Skeletal muscle satellite cell (primary cell): ENCODE results near the gene LRRC36.
A peak's percentile ranks its signal among the peaks of the same experiment; 100 is the strongest.

Experiments
- H3K27me3 ChIP-seq: 2 replicates; pipeline ENCODE4 v1.7.0; 2013; ENCODE audit warnings: low read length; ENCODE audit not compliant: control insufficient read depth, insufficient read depth
- H3K36me3 ChIP-seq: 2 replicates; pipeline ENCODE4 v1.7.0; 2013; ENCODE audit warnings: mild to moderate bottlenecking, control low read depth, low read length; ENCODE audit not compliant: insufficient read depth
- H3K4me1 ChIP-seq: 2 replicates; pipeline ENCODE4 v1.7.0; 2013; ENCODE audit warnings: low read length; ENCODE audit not compliant: control insufficient read depth, insufficient read depth
- H3K4me2 ChIP-seq: 2 replicates; pipeline ENCODE4 v1.7.0; 2013; ENCODE audit warnings: mild to moderate bottlenecking, low read length
- H3K4me3 ChIP-seq: 2 replicates; pipeline ENCODE4 v1.7.0; 2013; ENCODE audit warnings: low read length
- H3K9ac ChIP-seq: 2 replicates; pipeline ENCODE4 v1.7.0; 2013; ENCODE audit warnings: mild to moderate bottlenecking, low read depth, low read length, moderate library complexity
- H3K9me3 ChIP-seq: replicated peaks from 2 replicates; pipeline ENCODE4 v1.7.0; 2013; ENCODE audit warnings: mild to moderate bottlenecking, control low read depth, low read length

LRRC36 gene

DNA sequence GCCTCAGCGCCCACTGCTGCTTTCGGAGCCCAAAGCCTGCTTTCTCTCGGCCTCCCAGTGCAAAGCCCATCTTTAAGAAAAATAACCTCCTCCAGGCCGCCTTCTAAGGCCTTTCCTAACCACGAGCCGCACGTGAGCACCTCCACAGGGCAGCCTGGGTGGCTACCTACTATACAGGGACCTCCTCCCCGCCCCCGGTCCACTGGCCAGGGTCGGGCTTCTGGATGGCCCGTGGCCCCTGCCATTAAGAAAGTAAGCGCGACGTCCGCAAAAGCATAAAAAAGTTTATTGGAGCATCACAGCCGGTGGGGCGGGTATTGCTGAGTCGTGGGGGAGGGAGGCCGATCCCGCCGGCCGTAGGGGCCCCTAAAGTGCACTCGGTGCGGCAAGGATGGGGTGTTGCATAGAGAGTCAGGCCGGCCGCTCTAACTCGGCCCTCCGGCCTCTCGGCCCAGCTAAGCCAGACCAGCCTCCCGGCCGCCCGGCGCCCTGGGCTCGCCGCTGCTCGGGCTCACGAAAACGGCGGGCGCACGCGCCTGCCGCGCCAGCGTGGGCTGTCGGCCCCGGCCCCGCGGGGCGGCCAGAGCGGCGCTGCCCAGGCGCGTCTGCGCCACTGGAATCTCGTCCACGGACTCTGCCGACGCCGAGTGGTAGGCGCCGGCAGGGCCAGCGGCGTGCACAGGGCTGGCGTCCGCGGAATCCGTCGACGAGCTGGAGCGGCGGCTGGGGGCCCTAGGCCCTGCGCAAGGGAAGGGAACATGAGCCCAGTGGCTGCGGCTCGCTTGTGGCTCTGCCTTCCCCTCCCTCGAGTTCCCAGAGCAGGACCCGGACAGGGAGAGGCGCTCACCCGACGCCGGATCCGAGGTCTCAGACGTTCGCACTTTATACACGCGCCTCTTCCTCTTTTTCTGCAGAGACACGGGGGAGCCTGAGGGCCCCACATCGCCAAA, 67.8 kb downstream of the LRRC36 start:
- H3K36me3 ChIP-seq = no peaks in the 10 kb centered on the region
- H3K9me3 ChIP-seq = no peaks in the 10 kb centered on the region
- H3K27me3 ChIP-seq = peaks cover 9% of the 10 kb centered on the region
- no peak overlapping the region for H3K4me3 ChIP-seq
- H3K4me1 ChIP-seq = peaks cover 36% of the 10 kb centered on the region
- peak overlapping the region; percentile 72 for H3K9ac ChIP-seq
- H3K4me2 ChIP-seq = peak overlapping the region; percentile 87

DNA sequence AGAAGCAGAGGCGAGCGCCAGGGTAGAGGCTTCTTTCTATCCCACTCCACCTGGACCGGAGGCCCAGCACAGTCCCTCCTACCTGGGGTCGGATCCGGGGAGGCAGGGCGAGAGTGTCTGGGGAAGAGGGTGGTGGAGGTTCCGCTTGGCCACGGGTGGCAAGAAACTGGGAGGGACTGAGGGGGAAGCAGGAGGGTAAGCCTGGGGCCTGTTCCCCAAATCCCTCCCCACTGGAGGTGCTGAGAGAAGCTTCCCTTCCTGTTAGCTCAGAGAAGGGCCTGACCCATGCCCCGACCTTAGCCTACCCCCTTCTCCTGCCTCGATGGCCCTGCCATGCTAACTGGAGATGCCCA, 68.5 kb downstream of the LRRC36 start:
- Histone ChIP-seq H3K4me3 (no peak overlapping the region), H3K4me1 (peaks cover 41% of the 10 kb centered on the region), H3K4me2 (no peak overlapping the region), H3K9ac (no peak overlapping the region), H3K27me3 (peaks cover 9% of the 10 kb centered on the region), H3K9me3 (no peaks in the 10 kb centered on the region), H3K36me3 (no peaks in the 10 kb centered on the region)

DNA sequence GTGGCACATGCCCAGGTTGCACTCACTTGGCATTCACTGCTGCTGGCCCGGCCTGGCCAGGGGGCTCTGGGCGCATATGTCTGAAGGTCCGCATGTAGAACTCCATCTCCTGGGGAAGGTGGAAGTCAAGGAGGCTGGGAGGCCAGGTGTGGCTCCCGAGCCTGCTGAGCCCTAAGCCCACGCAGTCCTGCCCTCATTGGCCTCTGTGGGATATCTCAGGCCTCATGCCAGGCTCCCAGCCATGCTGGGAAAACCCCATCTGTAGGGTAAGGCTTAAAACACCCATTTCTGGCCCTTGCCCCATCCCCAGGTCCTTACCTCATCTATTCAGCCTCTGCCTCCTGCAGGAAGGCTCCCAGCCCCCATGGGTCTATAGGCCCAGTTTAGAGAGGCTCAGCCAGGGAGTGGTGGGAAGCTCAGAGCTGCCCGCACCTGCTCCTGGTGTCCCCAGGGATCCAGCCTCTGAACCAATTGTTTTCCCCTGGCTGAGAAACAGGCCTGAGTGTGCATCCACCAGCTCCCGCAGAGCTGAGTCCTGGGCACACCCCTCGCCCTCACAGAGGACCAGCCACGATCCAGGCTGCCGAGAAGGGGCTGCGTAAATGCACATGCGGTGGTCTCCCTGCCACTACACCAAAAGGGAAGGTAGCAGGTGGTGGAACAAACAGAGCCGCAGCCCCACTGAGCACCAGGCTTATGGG, 69.0 kb downstream of the LRRC36 start:
- H3K9me3 ChIP-seq = no peaks in the 10 kb centered on the region
- peaks cover 9% of the 10 kb centered on the region for H3K27me3 ChIP-seq
- H3K9ac ChIP-seq = peak overlapping the region; percentile 55
- no peaks in the 10 kb centered on the region for H3K36me3 ChIP-seq
- peak overlapping the region; percentile 66 for H3K4me2 ChIP-seq
- H3K4me3 ChIP-seq = peak overlapping the region; percentile 14
- H3K4me1 ChIP-seq = peaks cover 42% of the 10 kb centered on the region

DNA sequence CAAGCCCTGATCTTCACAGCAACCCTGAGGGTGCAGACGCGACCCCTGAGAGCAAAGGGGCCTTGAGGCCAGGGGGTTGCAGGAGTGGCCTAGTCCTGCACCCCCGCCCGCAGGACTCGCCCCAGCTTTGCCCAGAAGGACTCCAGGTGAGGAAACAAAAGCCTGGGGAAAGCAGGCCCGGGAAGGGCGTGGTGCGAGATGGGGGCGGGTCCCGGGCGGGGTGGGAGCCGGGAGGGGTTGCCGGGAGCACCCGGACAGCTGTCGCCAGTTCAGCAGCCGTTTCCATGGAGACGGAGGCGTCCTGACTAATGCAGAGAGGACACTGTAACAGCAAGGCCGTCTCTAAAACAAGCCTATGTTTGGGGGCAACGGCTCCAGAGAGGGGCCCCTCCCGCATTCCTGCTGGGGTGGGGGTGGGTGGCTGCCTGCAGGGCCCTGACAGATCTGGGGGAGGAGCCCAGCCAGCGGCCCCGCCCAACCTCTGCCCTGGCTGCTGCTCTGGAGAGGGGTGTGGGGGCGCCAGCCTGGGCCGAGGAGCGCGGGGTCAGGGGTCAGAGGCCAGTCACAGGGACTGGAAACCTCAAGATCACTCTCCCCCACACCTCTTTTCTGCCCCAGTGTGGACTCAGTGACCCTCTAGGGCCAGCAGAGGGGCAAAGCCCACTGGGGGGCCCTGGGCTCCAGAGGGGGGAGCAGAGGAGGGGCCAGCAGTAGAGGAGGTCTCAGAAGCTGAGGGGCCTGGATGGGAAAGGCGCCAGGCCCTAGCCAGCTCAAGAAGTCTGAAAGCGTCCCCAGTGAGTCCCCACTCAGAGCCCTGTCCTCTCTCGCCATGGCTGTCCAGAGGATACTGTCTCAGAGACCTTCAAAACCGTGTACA, 69.8 kb downstream of the LRRC36 start:
- H3K4me1 ChIP-seq = peaks cover 42% of the 10 kb centered on the region
- H3K4me2 ChIP-seq = peak overlapping the region; percentile 66
- no peaks in the 10 kb centered on the region for H3K9me3 ChIP-seq
- H3K4me3 ChIP-seq = peak overlapping the region; percentile 36
- peak overlapping the region; percentile 81 for H3K9ac ChIP-seq
- H3K27me3 ChIP-seq = peaks cover 5% of the 10 kb centered on the region
- H3K36me3 ChIP-seq = no peaks in the 10 kb centered on the region

DNA sequence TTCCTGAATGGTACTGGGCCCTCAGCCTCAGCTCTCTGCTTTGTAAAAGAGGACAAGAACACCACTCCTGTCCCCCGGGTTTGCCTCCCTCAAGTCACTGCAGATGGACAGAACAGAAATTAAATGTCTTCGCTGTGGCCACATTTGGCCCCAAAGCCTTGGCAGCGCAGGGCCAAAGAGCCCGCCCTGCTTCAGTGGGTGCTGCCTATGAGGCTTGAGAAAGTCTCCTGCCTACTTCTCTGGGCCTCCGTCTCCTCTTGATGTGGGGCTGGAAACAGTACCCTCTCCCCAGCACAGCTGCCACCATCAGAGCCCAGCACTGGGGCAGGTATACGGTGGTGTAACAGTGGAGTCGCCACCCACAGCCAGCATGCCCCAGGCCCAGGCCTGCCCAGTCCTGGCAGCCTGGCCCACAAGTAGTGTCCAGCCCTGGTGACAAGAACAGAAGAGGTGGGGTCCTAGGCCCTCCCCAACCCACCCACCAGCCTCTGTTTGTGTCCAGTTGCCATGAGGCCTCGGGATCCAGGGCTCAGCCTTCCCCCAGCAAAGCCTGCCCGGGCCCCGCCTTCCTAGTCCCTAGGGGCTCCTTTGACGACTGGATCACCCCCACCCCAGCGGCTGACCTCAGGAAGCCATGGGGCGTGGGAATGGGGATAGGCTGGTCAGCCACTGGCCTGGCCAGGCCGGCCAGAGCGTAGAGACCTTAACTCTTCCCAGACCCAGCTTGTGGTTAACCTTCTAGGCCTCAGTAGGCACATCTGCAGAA, 70.6 kb downstream of the LRRC36 start:
- H3K27me3 ChIP-seq = peaks cover 3% of the 10 kb centered on the region
- no peak overlapping the region for H3K4me3 ChIP-seq
- H3K9me3 ChIP-seq = no peaks in the 10 kb centered on the region
- peak overlapping the region; percentile 81 for H3K9ac ChIP-seq
- peaks cover 42% of the 10 kb centered on the region for H3K4me1 ChIP-seq
- no peaks in the 10 kb centered on the region for H3K36me3 ChIP-seq
- H3K4me2 ChIP-seq = peak overlapping the region; percentile 66

DNA sequence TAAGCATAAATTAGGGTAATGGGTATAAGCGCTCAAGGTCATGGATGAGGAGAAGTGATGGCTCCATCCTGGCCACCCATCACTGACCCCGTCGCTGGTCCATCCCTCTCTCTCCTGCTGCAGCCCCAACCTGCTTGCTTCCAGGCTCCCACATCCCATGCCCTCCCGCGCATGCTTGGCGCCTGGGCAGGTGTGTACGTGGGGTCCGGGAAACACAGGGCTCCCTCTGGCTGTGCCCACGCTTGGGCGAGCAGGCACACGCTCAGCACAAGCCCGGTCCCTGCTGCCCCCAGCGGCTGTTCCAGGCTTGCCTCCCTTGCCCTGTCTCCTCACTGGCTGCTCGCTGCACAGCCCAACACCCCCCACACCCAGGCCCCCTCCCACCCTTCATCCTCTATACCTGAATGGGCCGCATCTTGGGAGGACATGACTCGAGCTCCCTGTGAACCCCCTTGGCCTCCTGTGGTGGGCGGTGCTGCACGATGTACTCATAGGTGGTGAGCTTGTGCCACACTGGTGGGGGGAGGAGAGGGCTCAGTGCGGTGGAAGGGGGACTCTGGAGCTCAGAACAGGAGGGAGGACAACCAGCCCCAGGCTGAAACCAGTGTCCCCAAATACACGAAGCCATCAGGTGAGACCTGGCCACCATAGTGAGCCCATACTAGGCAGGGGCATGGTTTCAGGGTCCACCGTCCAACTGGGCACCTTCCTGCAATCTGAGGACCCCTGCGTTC, 71.4 kb downstream of the LRRC36 start:
- Histone ChIP-seq H3K4me1 (peaks cover 38% of the 10 kb centered on the region), H3K36me3 (no peaks in the 10 kb centered on the region), H3K4me3 (no peak overlapping the region), H3K27me3 (no peaks in the 10 kb centered on the region), H3K9me3 (no peaks in the 10 kb centered on the region), H3K4me2 (no peak overlapping the region), H3K9ac (no peak overlapping the region)

DNA sequence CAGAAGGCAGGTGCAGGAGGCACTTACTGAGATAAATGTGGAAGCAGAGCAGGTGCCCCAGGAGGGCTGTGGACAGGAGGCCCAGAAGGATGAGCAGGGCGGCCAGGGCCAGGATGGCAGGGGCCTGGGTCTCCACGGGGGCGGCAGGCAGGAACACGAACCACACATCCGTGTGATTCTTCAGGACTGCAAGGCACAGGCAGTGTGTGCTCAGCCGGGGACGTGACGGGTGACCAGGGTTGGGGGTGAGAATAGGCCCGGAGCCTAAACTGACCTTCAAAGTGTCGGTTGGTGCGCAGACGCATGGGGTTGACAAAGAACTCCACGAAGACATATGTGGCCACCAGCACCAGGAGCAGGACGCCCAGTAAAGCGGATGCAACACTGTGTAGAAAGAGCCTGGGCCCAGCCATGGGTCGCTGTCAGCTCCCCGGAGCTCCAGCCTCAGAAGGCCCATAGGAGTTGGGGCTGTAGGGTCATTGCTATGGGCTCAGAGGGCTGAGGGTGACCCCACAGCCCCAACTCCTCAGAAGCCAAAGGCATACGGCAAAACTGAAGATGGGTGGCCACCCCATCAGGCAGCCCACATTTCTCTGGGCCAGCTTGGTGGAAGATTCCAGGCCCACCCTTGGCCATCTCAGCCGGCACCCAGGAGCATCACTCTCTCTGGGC, 72.1 kb downstream of the LRRC36 start:
- no peak overlapping the region for H3K4me3 ChIP-seq
- no peaks in the 10 kb centered on the region for H3K9me3 ChIP-seq
- H3K27me3 ChIP-seq = no peaks in the 10 kb centered on the region
- peaks cover 33% of the 10 kb centered on the region for H3K4me1 ChIP-seq
- H3K36me3 ChIP-seq = no peaks in the 10 kb centered on the region
- no peak overlapping the region for H3K9ac ChIP-seq
- no peak overlapping the region for H3K4me2 ChIP-seq

DNA sequence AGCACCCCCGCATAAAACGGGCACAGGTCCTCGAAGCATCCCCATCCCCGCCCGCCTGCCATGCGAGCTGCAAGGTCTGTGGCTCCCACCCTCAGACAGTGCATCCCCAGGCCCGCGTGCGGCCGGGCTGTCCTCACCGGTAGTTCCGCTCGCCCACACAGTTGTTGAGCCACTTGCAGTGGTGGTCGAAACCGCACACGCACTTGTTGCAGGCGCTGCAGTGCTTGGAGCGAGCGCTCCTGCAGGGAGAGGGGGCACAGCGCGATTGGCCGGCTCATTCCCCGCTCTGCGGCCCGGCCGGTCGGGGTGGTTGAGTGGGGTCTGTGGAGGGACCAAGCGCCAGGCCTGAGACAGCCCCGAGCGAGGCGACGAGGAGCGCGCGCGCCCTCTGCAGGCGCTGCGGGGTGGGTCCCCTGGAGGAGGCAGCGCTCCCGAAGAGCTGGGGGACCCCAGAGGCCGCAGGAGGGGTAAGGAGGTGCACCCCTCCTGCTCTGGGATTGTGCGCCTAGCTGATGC, 72.7 kb downstream of the LRRC36 start:
- no peaks in the 10 kb centered on the region for H3K9me3 ChIP-seq
- H3K4me3 ChIP-seq = no peak overlapping the region
- H3K27me3 ChIP-seq = no peaks in the 10 kb centered on the region
- no peak overlapping the region for H3K9ac ChIP-seq
- peaks cover 30% of the 10 kb centered on the region for H3K4me1 ChIP-seq
- H3K4me2 ChIP-seq = no peak overlapping the region
- no peaks in the 10 kb centered on the region for H3K36me3 ChIP-seq

DNA sequence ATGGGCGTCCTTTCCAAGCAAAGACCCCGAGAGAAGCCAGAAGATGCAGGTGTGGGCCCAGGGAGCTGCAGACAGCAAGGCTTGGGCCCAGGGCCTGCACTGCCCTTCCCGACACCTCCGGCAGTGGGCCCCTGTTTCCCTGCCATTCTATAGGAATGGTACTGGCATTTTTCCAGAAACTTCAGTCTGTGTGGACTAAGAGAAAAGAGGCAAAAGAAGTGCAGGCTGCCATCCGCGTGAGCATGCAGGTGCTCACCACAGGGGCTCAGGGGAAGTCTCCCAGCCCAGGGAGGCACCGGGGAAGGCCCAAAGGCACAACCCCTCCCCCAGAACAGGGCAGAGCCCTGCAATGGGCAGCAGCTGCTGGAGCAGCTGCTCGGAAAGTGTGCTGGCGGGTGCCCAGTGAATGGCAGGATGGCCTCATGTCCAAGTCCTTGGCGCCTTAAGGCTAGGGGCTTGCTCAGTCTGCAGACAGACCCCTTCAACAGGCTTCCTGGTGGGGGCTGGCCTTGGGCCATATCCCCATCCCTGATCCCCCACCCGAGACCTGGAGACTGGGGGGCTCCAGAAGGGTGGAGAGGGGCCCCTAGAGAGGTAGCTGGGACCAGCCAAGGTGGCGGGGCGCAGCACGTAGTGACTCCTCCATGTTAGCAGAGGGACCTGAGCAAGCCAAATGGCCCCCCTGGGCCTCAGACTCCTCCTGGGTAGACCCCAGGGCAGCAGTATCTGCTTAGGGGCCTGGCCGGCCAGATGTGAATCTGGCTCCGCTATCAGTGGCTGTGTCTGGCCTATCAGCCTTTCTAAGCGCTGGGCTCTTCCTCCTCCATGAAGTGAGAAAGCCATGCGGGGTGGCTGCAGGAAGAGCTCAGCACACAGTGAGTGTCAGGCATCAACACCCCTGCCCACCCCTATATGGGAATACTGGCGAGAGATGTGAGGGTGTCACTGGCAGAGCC, 73.4 kb downstream of the LRRC36 start:
- no peaks in the 10 kb centered on the region for H3K36me3 ChIP-seq
- H3K9me3 ChIP-seq = no peaks in the 10 kb centered on the region
- H3K4me3 ChIP-seq = no peak overlapping the region
- no peaks in the 10 kb centered on the region for H3K27me3 ChIP-seq
- H3K4me2 ChIP-seq = no peak overlapping the region
- peaks cover 32% of the 10 kb centered on the region for H3K4me1 ChIP-seq
- H3K9ac ChIP-seq = no peak overlapping the region
